ENCODE data around the gene MYLK.
"Not testable (repeated sequence)": the region's sequence is repeated elsewhere in the genome, so short reads cannot be mapped to it uniquely, and the experiment has no call there.

MYLK gene

GRCh38 chr3:123741041-123741511 lies 143.1 kb downstream of the MYLK start:
- DNase-seq, result no peak

- DNase-seq, result no peak
Observed at GRCh38 chr3:123740391-123740822, 143.7 kb downstream of the MYLK start.

- no peak for DNase-seq
Observed at GRCh38 chr3:123739754-123740153, 144.4 kb downstream of the MYLK start.

- no peak for DNase-seq
Observed at GRCh38 chr3:123739106-123739505, 145.0 kb downstream of the MYLK start.

- DNase-seq, result not testable (repeated sequence)
Observed at GRCh38 chr3:123738522-123738921, 145.6 kb downstream of the MYLK start.

- DNase-seq, result no peak
Observed at GRCh38 chr3:123737168-123737567, 147.0 kb downstream of the MYLK start.

GRCh38 chr3:123735456-123735855 lies 148.7 kb downstream of the MYLK start:
- no peak for DNase-seq

GRCh38 chr3:123734527-123734902 lies 149.6 kb downstream of the MYLK start:
- DNase-seq, result no peak

GRCh38 chr3:123733805-123734526 lies 150.2 kb downstream of the MYLK start:
- DNase-seq, result no peak

- DNase-seq, result no peak
Observed at GRCh38 chr3:123733341-123733740, 150.8 kb downstream of the MYLK start.

- no peak for DNase-seq
Observed at GRCh38 chr3:123732447-123732846, 151.7 kb downstream of the MYLK start.

- DNase-seq, result no peak
Observed at GRCh38 chr3:123730829-123731228, 153.3 kb downstream of the MYLK start.

- DNase-seq, result no peak
Observed at GRCh38 chr3:123728991-123729390, 155.1 kb downstream of the MYLK start.

GRCh38 chr3:123728014-123728413 lies 156.1 kb downstream of the MYLK start:
- no peak for DNase-seq

GRCh38 chr3:123725652-123726400 lies 158.3 kb downstream of the MYLK start:
- no peak for DNase-seq

- DNase-seq, result no peak
Observed at GRCh38 chr3:123724306-123724705, 159.8 kb downstream of the MYLK start.

- DNase-seq, result peak; percentile 42
Observed at GRCh38 chr3:123723522-123724168, 160.5 kb downstream of the MYLK start.

GRCh38 chr3:123723070-123723469 lies 161.1 kb downstream of the MYLK start:
- DNase-seq, result no peak

GRCh38 chr3:123722456-123722855 lies 161.7 kb downstream of the MYLK start:
- no peak for DNase-seq

GRCh38 chr3:123722021-123722420 lies 162.1 kb downstream of the MYLK start:
- DNase-seq, result no peak

- not testable (repeated sequence) for DNase-seq
Observed at GRCh38 chr3:123721095-123721689, 162.9 kb downstream of the MYLK start.

GRCh38 chr3:123720638-123721037 lies 163.5 kb downstream of the MYLK start:
- no peak for DNase-seq

GRCh38 chr3:123719862-123720453 lies 164.2 kb downstream of the MYLK start:
- DNase-seq, result no peak

All from CD4-positive, alpha-beta T cell treated with Interleukin-17A for 4 hours (primary cell).